SK-N-SH (cell line): Measurements from ENCODE around the gene TDRKH. TPM values are rescaled to one million over a fixed set of nuclear protein-coding genes. Genes with fewer than 3 reads are reported as not detected.

Experiments
- CTCF ChIA-PET: fragments of 300-600, 350-600 bp; formaldehyde crosslinking; extraction: SDS; loops from one replicate; lab custom pipeline; 2021; lab: Yijun Ruan, JAX
- POLR2A ChIA-PET: fragments of 350-600 bp; sonication (Branson Sonifier 250); formaldehyde crosslinking; extraction: SDS; loops from one replicate; lab custom pipeline; 2020; ENCODE audit warnings: antibody characterized with exemption, inconsistent platforms; lab: Yijun Ruan, JAX
- DNase-seq: peaks from one replicate; pipeline ENCODE4 v3.0.0; 2012
- H2AFZ ChIP-seq: fragments of 200-600 bp; sonication (generic); 2 replicates; pipeline ENCODE4 v1.8.1; 2016; ENCODE audit warnings: antibody characterized with exemption, mild to moderate bottlenecking, low read depth
- H3F3A ChIP-seq: fragments of 200-600 bp; sonication (generic); replicated peaks from 2 replicates; pipeline ENCODE3; 2016; ENCODE audit warnings: antibody characterized with exemption, mild to moderate bottlenecking; ENCODE audit not compliant: insufficient read depth
- H3K27ac ChIP-seq, 2 experiments: fragments of 200-500 bp in 1 of 2; fragments of 200-600 bp in 1 of 2; sonication (Bioruptor generic) in 1 of 2; sonication (generic), shearing (Covaris generic) in 1 of 2; 2 replicates each; pipeline versions ENCODE4 v1.5.1 to v1.6.1; 2014 to 2016; ENCODE audit warnings: low read depth in 2 of 2, inconsistent platforms in 1 of 2, low read length in 1 of 2, mild to moderate bottlenecking in 1 of 2, mixed read lengths in 1 of 2
- H3K27me3 ChIP-seq: fragments of 200-600 bp; sonication (generic), shearing (Covaris generic); 2 replicates; pipeline ENCODE4 v1.6.1; 2016; ENCODE audit warnings: mixed run types; ENCODE audit not compliant: insufficient read depth
- H3K36me3 ChIP-seq, 2 experiments: fragments of 200-500 bp in 1 of 2; fragments of 200-600 bp in 1 of 2; sonication (Bioruptor generic) in 1 of 2; sonication (generic) in 1 of 2; replicated peaks in 1 of 2; 2 replicates each; pipeline versions ENCODE3 to v1.5.1; 2014 to 2016; ENCODE audit warnings: low read length in 1 of 2, mild to moderate bottlenecking in 1 of 2; ENCODE audit not compliant: insufficient read depth in 2 of 2, control insufficient read depth in 1 of 2
- H3K4me1 ChIP-seq, 2 experiments: fragments of 200-500 bp in 1 of 2; fragments of 200-600 bp in 1 of 2; sonication (Bioruptor generic) in 1 of 2; sonication (generic), shearing (Covaris generic) in 1 of 2; 2 replicates each; pipeline versions ENCODE4 v1.5.1 to v1.6.1; 2014 to 2016; ENCODE audit warnings: low read depth in 1 of 2, low read length in 1 of 2, mixed run types in 1 of 2; ENCODE audit not compliant: insufficient read depth in 2 of 2, control insufficient read depth in 1 of 2
- H3K4me2 ChIP-seq: fragments of 200-600 bp; sonication (generic), shearing (Covaris generic); 2 replicates; pipeline ENCODE4 v1.6.1; 2017; ENCODE audit warnings: mixed run types
- H3K4me3 ChIP-seq, 2 experiments: fragments of 200-500 bp in 1 of 2; fragments of 200-600 bp in 1 of 2; sonication (Bioruptor generic) in 1 of 2; sonication (generic), shearing (Covaris generic) in 1 of 2; 2 replicates each; pipeline versions ENCODE4 v1.5.1 to v1.8.1; 2014 to 2016; ENCODE audit warnings: low read depth in 2 of 2, inconsistent platforms in 1 of 2, low read length in 1 of 2, mild to moderate bottlenecking in 1 of 2, mixed read lengths in 1 of 2, moderate library complexity in 1 of 2
- H3K79me2 ChIP-seq: fragments of 200-600 bp; sonication (generic); 2 replicates; pipeline ENCODE4 v1.8.1; 2017; ENCODE audit warnings: mild to moderate bottlenecking; ENCODE audit not compliant: insufficient read depth
- H3K9ac ChIP-seq: fragments of 200-600 bp; sonication (generic); 2 replicates; pipeline ENCODE4 v1.6.1; 2017; ENCODE audit warnings: mixed run types
- H3K9me2 ChIP-seq: fragments of 200-600 bp; sonication (generic); 2 replicates; pipeline ENCODE4 v1.6.1; 2017; ENCODE audit warnings: mixed run types
- H3K9me3 ChIP-seq: fragments of 200-600 bp; sonication (generic); 2 replicates; pipeline ENCODE4 v1.6.1; 2017; ENCODE audit warnings: mixed run types, mild to moderate bottlenecking, moderate library complexity
- H4K20me1 ChIP-seq: fragments of 200-600 bp; sonication (generic); 2 replicates; pipeline ENCODE4 v1.6.1; 2017; ENCODE audit warnings: mild to moderate bottlenecking, mixed run types; ENCODE audit not compliant: insufficient read depth
- CHD2 ChIP-seq: fragments of 150-350 bp; IDR thresholded peaks from 2 replicates; pipeline ENCODE4 v1.6.1; 2018; ENCODE audit warnings: low read length; ENCODE audit not compliant: partially characterized antibody
- CTCF ChIP-seq: fragments of 200-600 bp; sonication (generic); IDR thresholded peaks from 2 replicates; pipeline ENCODE4 v1.6.1; 2017; ENCODE audit warnings: antibody characterized with exemption, mild to moderate bottlenecking, moderate library complexity
- ELF1 ChIP-seq: IDR thresholded peaks from 2 replicates; pipeline ENCODE4 v1.4.0; 2012
- EP300 ChIP-seq, 2 experiments: IDR thresholded peaks; 2 replicates each; pipeline versions ENCODE4 v1.4.0 to v1.6.1; 2012; ENCODE audit warnings: borderline replicate concordance in 1 of 2, low read depth in 1 of 2, low read length in 1 of 2
- EZH2phosphoT487 ChIP-seq: fragments of 200-600 bp; sonication (generic); IDR thresholded peaks from 2 replicates; pipeline ENCODE4 v1.6.1; 2017; ENCODE audit warnings: low read depth, mixed run types, mild to moderate bottlenecking, antibody characterized with exemption, moderate library complexity, borderline replicate concordance
- FOSL2 ChIP-seq: IDR thresholded peaks from 2 replicates; pipeline ENCODE4 v1.4.0; 2012; ENCODE audit warnings: low read depth, mild to moderate bottlenecking, moderate library complexity, borderline replicate concordance
- FOXM1 ChIP-seq: IDR thresholded peaks from 2 replicates; pipeline ENCODE4 v1.4.0; 2012; ENCODE audit warnings: low read depth, mild to moderate bottlenecking
- MEF2A ChIP-seq: IDR thresholded peaks from 2 replicates; pipeline ENCODE4 v1.4.0; 2012; ENCODE audit warnings: low read depth, borderline replicate concordance
- MXI1 ChIP-seq: IDR thresholded peaks from 2 replicates; pipeline ENCODE4 v1.6.1; 2012; ENCODE audit warnings: mild to moderate bottlenecking, low read depth, low read length, improper control_type of control experiment
- REST ChIP-seq: IDR thresholded peaks from 2 replicates; pipeline ENCODE4 v1.6.1; 2012; ENCODE audit warnings: mild to moderate bottlenecking, low read depth, low read length, moderate library complexity
- RXRA ChIP-seq: IDR thresholded peaks from 2 replicates; pipeline ENCODE4 v1.4.0; 2012; ENCODE audit warnings: low read depth, mild to moderate bottlenecking, borderline replicate concordance
- SIN3A ChIP-seq: IDR thresholded peaks from 2 replicates; pipeline ENCODE4 v1.6.1; 2012; ENCODE audit warnings: low read depth, mild to moderate bottlenecking, low read length, moderate library complexity, borderline replicate concordance
- SMC3 ChIP-seq: IDR thresholded peaks from 2 replicates; pipeline ENCODE4 v1.6.1; 2012; ENCODE audit warnings: low read depth, low read length, improper control_type of control experiment
- TAF1 ChIP-seq: IDR thresholded peaks from 2 replicates; pipeline ENCODE4 v1.6.1; 2012; ENCODE audit warnings: low read depth, mild to moderate bottlenecking, low read length, moderate library complexity, borderline replicate concordance
- USF1 ChIP-seq: IDR thresholded peaks from 2 replicates; pipeline ENCODE4 v1.4.0; 2012; ENCODE audit warnings: low read depth, borderline replicate concordance
- USF2 ChIP-seq: fragments of 150-350 bp; IDR thresholded peaks from 2 replicates; pipeline ENCODE4 v1.6.1; 2017; ENCODE audit warnings: antibody characterized with exemption, low read length, low read depth, borderline replicate concordance
- YY1 ChIP-seq: IDR thresholded peaks from 2 replicates; pipeline ENCODE4 v1.4.0; 2012; ENCODE audit warnings: low read depth, mild to moderate bottlenecking
- WGBS: methylation state at CpG from one replicate; pipeline ENCODE4 v1.1.6; 2017; ENCODE audit warnings: low lambda C conversion rate; 5-methylcytosine and 5-hydroxymethylcytosine counted together
- polyA plus RNA-seq, 3 experiments: library from polyadenylated mRNA; depleted of rRNA; stranded (reverse); fragments of >200 nt; gene quantifications; 2 replicates each; pipeline ENCODE4 v1.2.3, GENCODE V29; 2012
- TF ChIP-seq, protein P1 (sequence below): IDR thresholded peaks from 2 replicates; pipeline ENCODE4 v1.4.0; 2012; ENCODE audit warnings: low read depth
- TF ChIP-seq, protein P2 (sequence below): IDR thresholded peaks from 2 replicates; pipeline ENCODE4 v1.4.0; 2012; ENCODE audit warnings: low read depth, borderline replicate concordance

The TDRKH gene
- polyA plus RNA-seq, 1 of the 3 experiments (the other 2 are of a cell fraction) = 1.9 TPM

GRCh38 chr1:151830055-151830454 is 39.8 kb upstream of the TDRKH start:
- ChIA-PET CTCF (interaction anchor here (1.2 to 1.5 kb wide), 3 partner anchors 10 to 95 kb away, joined by 3 to 4 read pairs (median 4); no protein-coding TSS in a partner anchor), POLR2A (interaction anchor here (0.6 to 1.0 kb wide), 2 partner anchors 10 to 115 kb away, joined by 3 read pairs; no protein-coding TSS in a partner anchor)
- no peak for DNase-seq
- no peak overlapping the region for H2AFZ ChIP-seq
- H3K9ac ChIP-seq = no peak overlapping the region
- WGBS = 66% methylated on average over 6 of the region's 6 CpGs
- no peaks in the 10 kb centered on the region for H3K9me2 ChIP-seq
- H3K36me3 ChIP-seq = no peaks in the 10 kb centered on the region
- peaks cover 0 to 47% of the 10 kb centered on the region in 2 experiments; a peak in 1 of 4 replicates for H3K4me1 ChIP-seq
- no peaks in the 10 kb centered on the region for H3K27me3 ChIP-seq
- no peaks in the 10 kb centered on the region for H3F3A ChIP-seq
- no peak overlapping the region for H3K4me3 ChIP-seq
- H4K20me1 ChIP-seq = no peaks in the 10 kb centered on the region
- TF ChIP-seq FOXM1 (no peak), TAF1 (no peak), CTCF (no peak), RXRA (no peak), USF2 (no peak), YY1 (no peak), SMC3 (no peak), CHD2 (no peak), EP300 (IDR thresholded peaks at IDR 0.05; ENCODE audit: borderline replicate concordance in 1 of 2, low read depth in 1 of 2, low read length in 1 of 2) (no peak), MEF2A (no peak), USF1 (no peak), FOSL2 (no peak), MXI1 (no peak), SIN3A (no peak), REST (no peak), EZH2phosphoT487 (no peak), ELF1 (no peak)
- TF ChIP-seq, protein P1, sequence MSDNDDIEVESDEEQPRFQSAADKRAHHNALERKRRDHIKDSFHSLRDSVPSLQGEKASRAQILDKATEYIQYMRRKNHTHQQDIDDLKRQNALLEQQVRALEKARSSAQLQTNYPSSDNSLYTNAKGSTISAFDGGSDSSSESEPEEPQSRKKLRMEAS = no peak
- TF ChIP-seq, protein P2, sequence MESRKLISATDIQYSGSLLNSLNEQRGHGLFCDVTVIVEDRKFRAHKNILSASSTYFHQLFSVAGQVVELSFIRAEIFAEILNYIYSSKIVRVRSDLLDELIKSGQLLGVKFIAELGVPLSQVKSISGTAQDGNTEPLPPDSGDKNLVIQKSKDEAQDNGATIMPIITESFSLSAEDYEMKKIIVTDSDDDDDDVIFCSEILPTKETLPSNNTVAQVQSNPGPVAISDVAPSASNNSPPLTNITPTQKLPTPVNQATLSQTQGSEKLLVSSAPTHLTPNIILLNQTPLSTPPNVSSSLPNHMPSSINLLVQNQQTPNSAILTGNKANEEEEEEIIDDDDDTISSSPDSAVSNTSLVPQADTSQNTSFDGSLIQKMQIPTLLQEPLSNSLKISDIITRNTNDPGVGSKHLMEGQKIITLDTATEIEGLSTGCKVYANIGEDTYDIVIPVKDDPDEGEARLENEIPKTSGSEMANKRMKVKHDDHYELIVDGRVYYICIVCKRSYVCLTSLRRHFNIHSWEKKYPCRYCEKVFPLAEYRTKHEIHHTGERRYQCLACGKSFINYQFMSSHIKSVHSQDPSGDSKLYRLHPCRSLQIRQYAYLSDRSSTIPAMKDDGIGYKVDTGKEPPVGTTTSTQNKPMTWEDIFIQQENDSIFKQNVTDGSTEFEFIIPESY = no peak
- H3K79me2 ChIP-seq = no peaks in the 10 kb centered on the region
- H3K9me3 ChIP-seq = no peaks in the 10 kb centered on the region
- H3K27ac ChIP-seq = no peak overlapping the region
- H3K4me2 ChIP-seq = no peak overlapping the region
